B cell (primary cell): ENCODE measurements around the gene NFU1. TPM values are rescaled to one million over a fixed set of nuclear protein-coding genes. Genes with fewer than 3 reads are reported as not detected.

ENCODE experiments used
- ATAC-seq: fragments of 200-7000 bp; cut with Tn5 transposase; one replicate; pipeline ENCODE4 v1.10.0; 2021; ENCODE audit warnings: low read depth, mild to moderate bottlenecking, moderate number of reproducible peaks, moderate library complexity
- CTCF ChIA-PET: fragments of 350-600 bp; sonication (Branson Sonifier 250); formaldehyde crosslinking; loops from one replicate; lab custom pipeline; 2021; ENCODE audit warnings: antibody characterized with exemption, inconsistent platforms; lab: Charles Lee
- POLR2A ChIA-PET: fragments of 350-600 bp; sonication (Branson Sonifier 250); formaldehyde crosslinking; loops from one replicate; lab custom pipeline; 2021; ENCODE audit warnings: antibody characterized with exemption; lab: Charles Lee
- DNase-seq: peaks from one replicate; pipeline ENCODE4 v3.0.0; 2013
- H2AFZ ChIP-seq: 2 replicates; pipeline ENCODE4 v1.6.1; 2012; ENCODE audit warnings: mild to moderate bottlenecking, low read depth, low read length; ENCODE audit not compliant: insufficient read depth, poor library complexity, severe bottlenecking
- H3K27ac ChIP-seq, 2 donors: 1 replicate in 1 of 2; 2 replicates in 1 of 2; pipeline ENCODE4 v1.5.1; 2012 to 2013; ENCODE audit warnings: low read length in 2 of 2, mild to moderate bottlenecking in 2 of 2, moderate library complexity in 1 of 2
- H3K27me3 ChIP-seq, 4 experiments: fragments of 200-600 bp in 1 of 4; sonication (generic) in 1 of 4; replicated peaks in 1 of 4; 1 replicate in 2 of 4; 2 replicates in 2 of 4; pipeline versions ENCODE4 v1.6.1 to v1.7.0; 2013 to 2016; ENCODE audit warnings: low read length in 3 of 4, mild to moderate bottlenecking in 2 of 4, mixed read lengths in 1 of 4, moderate library complexity in 1 of 4; ENCODE audit not compliant: insufficient read depth in 4 of 4, control insufficient read depth in 3 of 4; ENCODE audit errors: control extremely low read depth in 1 of 4
- H3K36me3 ChIP-seq, 2 experiments: replicated peaks in 1 of 2; 1 replicate in 1 of 2; 2 replicates in 1 of 2; pipeline versions ENCODE4 v1.6.1 to v1.7.1; 2013; ENCODE audit warnings: low read length in 1 of 2; ENCODE audit not compliant: insufficient read depth in 2 of 2, control insufficient read depth in 1 of 2; ENCODE audit errors: control extremely low read depth in 1 of 2, extremely low read depth in 1 of 2
- H3K4me1 ChIP-seq, 2 donors: fragments of 200-600 bp in 1 of 2; sonication (generic) in 1 of 2; 1 replicate in 1 of 2; 2 replicates in 1 of 2; pipeline versions ENCODE4 v1.5.1 to v1.6.1; 2013 to 2017; ENCODE audit warnings: low read length in 2 of 2; ENCODE audit not compliant: control insufficient read depth in 2 of 2, insufficient read depth in 2 of 2
- H3K4me2 ChIP-seq: replicated peaks from 2 replicates; pipeline ENCODE3; 2012; ENCODE audit warnings: mild to moderate bottlenecking, low read depth, low read length; ENCODE audit not compliant: poor library complexity, severe bottlenecking
- H3K4me3 ChIP-seq, 5 experiments: fragments of 200-600 bp in 1 of 5; sonication (generic) in 1 of 5; 1 replicate in 3 of 5; 2 replicates in 2 of 5; pipeline versions ENCODE4 v1.5.1 to v1.7.0; 2011 to 2016; ENCODE audit warnings: low read length in 4 of 5, mild to moderate bottlenecking in 4 of 5, low read depth in 2 of 5, control low read depth in 1 of 5, moderate library complexity in 1 of 5; ENCODE audit not compliant: insufficient read depth in 1 of 5; ENCODE audit errors: control extremely low read depth in 1 of 5, extremely low read depth in 1 of 5
- H3K79me2 ChIP-seq: fragments of 200-600 bp; sonication (generic); one replicate; pipeline ENCODE4 v1.6.0; 2016; ENCODE audit warnings: low read length; ENCODE audit not compliant: control insufficient read depth, insufficient read depth
- H3K9ac ChIP-seq: fragments of 200-600 bp; sonication (generic); 2 replicates; pipeline ENCODE4 v1.6.1; 2017; ENCODE audit warnings: mild to moderate bottlenecking, low read length, moderate library complexity
- H3K9me3 ChIP-seq, 3 donors: one replicate each; pipeline versions ENCODE4 v1.6.1 to v1.7.1; 2013; ENCODE audit warnings: low read length in 2 of 3; ENCODE audit not compliant: control insufficient read depth in 2 of 3, insufficient read depth in 1 of 3; ENCODE audit errors: control extremely low read depth in 1 of 3
- H4K20me1 ChIP-seq: 2 replicates; pipeline ENCODE4 v1.6.0; 2012; ENCODE audit warnings: mild to moderate bottlenecking, low read length; ENCODE audit not compliant: insufficient read depth, control insufficient read depth, poor library complexity, severe bottlenecking
- H3K27ac Mint-ChIP-seq: one replicate; pipeline ENCODE4 v1.8.0; 2021; ENCODE audit warnings: mixed read lengths
- H3K27me3 Mint-ChIP-seq: one replicate; pipeline ENCODE4 v1.8.0; 2021; ENCODE audit warnings: mixed read lengths
- H3K4me1 Mint-ChIP-seq: one replicate; pipeline ENCODE4 v1.8.0; 2021; ENCODE audit warnings: mixed read lengths
- H3K4me3 Mint-ChIP-seq: one replicate; pipeline ENCODE4 v1.8.0; 2021; ENCODE audit warnings: mixed read lengths
- H3K9me3 Mint-ChIP-seq: one replicate; pipeline ENCODE4 v1.8.0; 2022; ENCODE audit warnings: mixed read lengths; ENCODE audit not compliant: insufficient read depth
- EZH2 ChIP-seq: IDR thresholded peaks from 2 replicates; pipeline ENCODE4 v1.6.1; 2012; ENCODE audit warnings: borderline replicate concordance, low read depth, mild to moderate bottlenecking, moderate library complexity, low read length; ENCODE audit not compliant: insufficient read depth, poor library complexity, severe bottlenecking
- WGBS: methylation state at CpG from one replicate; pipeline ENCODE4 v1.1.5; 2013; ENCODE audit warnings: missing lambda C conversion rate; ENCODE audit not compliant: insufficient coverage; 5-methylcytosine and 5-hydroxymethylcytosine counted together
- intact Hi-C: fragments of 100-400 bp; cut with micrococcal nuclease; formaldehyde crosslinking; loops from one replicate; pipeline ENCODE4 v1.10.0; 2022
- polyA plus RNA-seq: library from polyadenylated mRNA; depleted of rRNA; stranded (reverse); fragments of >200 nt; gene quantifications from 2 replicates; pipeline ENCODE4 v1.2.3, GENCODE V29; 2012
- total RNA-seq, 2 donors: library from RNA; stranded (reverse); fragments of 120-200 nt in 1 of 2; gene quantifications; 1 replicate in 1 of 2; 2 replicates in 1 of 2; pipeline versions ENCODE4 v1.2.3 to v1.2.4, GENCODE V29; 2013 to 2022
- TF ChIP-seq, protein P1 (sequence below): fragments of 200-600 bp; IDR thresholded peaks from one replicate; pipeline ENCODE4 v1.8.0; 2022; ENCODE audit warnings: antibody characterized with exemption, mild to moderate bottlenecking

Gene NFU1
- total and polyA plus RNA-seq, 2 donors (not counting 1 experiment from before 2014, with no cell fraction given): 19.2 to 40.6 TPM

DNA sequence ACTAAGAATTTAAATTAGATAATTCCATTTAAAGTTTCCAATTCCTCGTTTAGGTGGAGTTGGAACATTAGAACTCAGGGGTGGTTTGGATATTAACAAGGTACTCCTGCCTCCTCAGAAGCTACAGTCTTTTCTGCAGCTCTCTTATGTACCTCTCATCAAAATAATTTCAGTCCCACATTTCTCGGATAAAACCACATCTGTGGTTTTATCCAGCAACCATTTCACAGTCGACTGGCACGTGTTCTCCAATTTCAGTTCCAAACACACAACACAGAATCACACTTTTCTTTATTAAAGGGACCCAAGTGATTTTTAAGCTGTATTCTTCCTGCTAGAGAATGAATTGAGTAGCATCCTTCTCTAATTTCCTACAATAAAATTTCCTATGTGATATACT is 22.7 kb upstream of the NFU1 start:
- DNase-seq: no peak
- peaks cover 0 to 3% (median 0%) of the 10 kb centered on the region in 4 experiments for H3K27me3 ChIP-seq
- H2AFZ ChIP-seq: no peak overlapping the region
- no peaks in the 10 kb centered on the region for H3K9me3 ChIP-seq
- ChIA-PET CTCF (no interaction called here), POLR2A (no interaction called here)
- no peak overlapping the region for H3K27ac ChIP-seq
- no peak for TF ChIP-seq EZH2
- TF ChIP-seq, protein P1, sequence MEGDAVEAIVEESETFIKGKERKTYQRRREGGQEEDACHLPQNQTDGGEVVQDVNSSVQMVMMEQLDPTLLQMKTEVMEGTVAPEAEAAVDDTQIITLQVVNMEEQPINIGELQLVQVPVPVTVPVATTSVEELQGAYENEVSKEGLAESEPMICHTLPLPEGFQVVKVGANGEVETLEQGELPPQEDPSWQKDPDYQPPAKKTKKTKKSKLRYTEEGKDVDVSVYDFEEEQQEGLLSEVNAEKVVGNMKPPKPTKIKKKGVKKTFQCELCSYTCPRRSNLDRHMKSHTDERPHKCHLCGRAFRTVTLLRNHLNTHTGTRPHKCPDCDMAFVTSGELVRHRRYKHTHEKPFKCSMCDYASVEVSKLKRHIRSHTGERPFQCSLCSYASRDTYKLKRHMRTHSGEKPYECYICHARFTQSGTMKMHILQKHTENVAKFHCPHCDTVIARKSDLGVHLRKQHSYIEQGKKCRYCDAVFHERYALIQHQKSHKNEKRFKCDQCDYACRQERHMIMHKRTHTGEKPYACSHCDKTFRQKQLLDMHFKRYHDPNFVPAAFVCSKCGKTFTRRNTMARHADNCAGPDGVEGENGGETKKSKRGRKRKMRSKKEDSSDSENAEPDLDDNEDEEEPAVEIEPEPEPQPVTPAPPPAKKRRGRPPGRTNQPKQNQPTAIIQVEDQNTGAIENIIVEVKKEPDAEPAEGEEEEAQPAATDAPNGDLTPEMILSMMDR: no peak
- H3K4me2 ChIP-seq: no peak overlapping the region
- Mint-ChIP-seq H3K9me3 (no peaks in the 10 kb centered on the region), H3K4me3 (no peak overlapping the region), H3K27me3 (peaks cover 4% of the 10 kb centered on the region), H3K4me1 (no peaks in the 10 kb centered on the region), H3K27ac (no peak overlapping the region)
- intact Hi-C loops: no loop called here
- no peaks in the 10 kb centered on the region for H3K36me3 ChIP-seq
- H3K4me1 ChIP-seq: no peaks in the 10 kb centered on the region
- H3K9ac ChIP-seq: no peak overlapping the region
- H3K79me2 ChIP-seq: no peaks in the 10 kb centered on the region
- no peak overlapping the region for H3K4me3 ChIP-seq
- 20% methylated on average over 1 of the region's 4 CpGs for WGBS
- no peaks in the 10 kb centered on the region for H4K20me1 ChIP-seq
- ATAC-seq: no peak

DNA sequence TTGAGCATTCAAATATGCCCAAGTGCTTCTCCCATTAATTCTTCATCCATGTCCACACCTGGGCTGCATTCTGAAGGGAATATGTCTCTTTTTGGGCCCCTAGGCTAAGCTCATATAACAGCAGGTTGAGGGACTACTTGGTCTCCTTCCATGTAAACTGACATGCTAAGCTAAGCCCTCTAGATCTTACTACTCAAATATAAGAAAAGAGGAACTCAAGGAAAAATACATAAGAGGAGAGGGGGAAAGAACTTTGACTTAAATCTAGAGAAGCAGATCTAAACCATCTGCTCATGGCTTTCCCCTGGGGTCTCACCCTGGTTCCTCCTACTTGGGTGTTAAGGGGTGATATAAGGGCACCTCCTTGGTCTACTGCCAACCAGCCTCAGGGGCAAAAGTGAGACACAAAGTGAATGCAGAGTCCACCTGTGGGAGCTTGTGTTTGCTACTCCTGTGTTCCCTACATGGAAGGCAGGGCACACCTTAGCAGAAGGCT is 19.8 kb upstream of the NFU1 start:
- ChIA-PET POLR2A (no interaction called here), CTCF (no interaction called here)
- Mint-ChIP-seq H3K27ac (no peak overlapping the region), H3K4me3 (no peak overlapping the region), H3K4me1 (peaks cover 2% of the 10 kb centered on the region), H3K27me3 (peaks cover 4% of the 10 kb centered on the region), H3K9me3 (no peaks in the 10 kb centered on the region)
- no peaks in the 10 kb centered on the region for H3K36me3 ChIP-seq
- H3K27ac ChIP-seq: no peak overlapping the region
- TF ChIP-seq, protein P1: no peak
- no peak for TF ChIP-seq EZH2
- no peak overlapping the region for H3K4me2 ChIP-seq
- no peaks in the 10 kb centered on the region for H3K9me3 ChIP-seq
- H3K79me2 ChIP-seq: no peaks in the 10 kb centered on the region
- H4K20me1 ChIP-seq: no peaks in the 10 kb centered on the region
- no peak overlapping the region for H3K9ac ChIP-seq
- H3K4me3 ChIP-seq: no peak overlapping the region
- intact Hi-C loops: no loop called here
- no peaks in the 10 kb centered on the region for H3K4me1 ChIP-seq
- ATAC-seq (no peak), DNase-seq (no peak)
- H3K27me3 ChIP-seq: peaks cover 0 to 3% (median 0%) of the 10 kb centered on the region in 4 experiments
- H2AFZ ChIP-seq: no peak overlapping the region
